Measurements from ENCODE around the gene ETS1. TPM values are rescaled to one million over a fixed set of nuclear protein-coding genes. Genes with fewer than 3 reads are reported as not detected.

The ETS1 gene
- total RNA-seq, 1 donor from 2014 or later: 0.54 TPM

DNA sequence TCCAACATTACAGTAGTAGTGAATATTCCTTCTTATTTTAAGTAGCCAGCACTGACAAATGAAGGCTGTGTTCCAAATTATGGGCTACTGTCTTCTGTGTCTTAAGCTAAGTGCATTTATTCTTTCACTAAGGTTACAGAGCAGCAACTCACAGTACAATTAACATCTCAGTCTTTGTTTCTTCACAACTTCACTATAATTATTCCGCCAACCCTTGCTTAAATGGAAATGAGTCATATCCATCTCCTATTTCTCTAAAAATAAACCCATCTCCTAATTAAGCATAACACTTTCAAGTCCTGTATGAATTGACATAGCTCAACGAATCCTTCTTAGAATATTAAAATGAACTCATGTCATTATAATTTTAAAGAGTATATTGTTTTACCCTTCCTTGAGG is 6.7 kb downstream of the ETS1 start:
- Histone ChIP-seq H3K27me3 (peaks cover 24% of the 10 kb centered on the region), H3K4me3 (no peak overlapping the region), H3K27ac (no peak overlapping the region), H3K4me1 (peaks cover 18% of the 10 kb centered on the region), H4K20me1 (ENCODE audit: low read depth) (no peaks in the 10 kb centered on the region), H3F3A (ENCODE audit: low read depth) (peaks cover 3% of the 10 kb centered on the region), H3K9ac (no peak overlapping the region), H3K36me3 (no peaks in the 10 kb centered on the region), H3K9me3 (ENCODE audit: low read depth) (no peaks in the 10 kb centered on the region), H3K79me2 (ENCODE audit: low read depth) (no peaks in the 10 kb centered on the region), H2AFZ (replicated peaks) (no peak overlapping the region), H3K4me2 (no peak overlapping the region)
- Mint-ChIP-seq H3K27ac (no peak overlapping the region), H3K4me1 (peaks cover 16% of the 10 kb centered on the region), H3K27me3 (ENCODE audit: insufficient read depth, low read depth) (peaks cover 13% of the 10 kb centered on the region), H3K36me3 (no peaks in the 10 kb centered on the region), H3K9me3 (peaks cover 2% of the 10 kb centered on the region), H3K4me3 (no peak overlapping the region)
- DNase-seq (ENCODE audit: low spot score): no peak
- TF ChIP-seq EZH2phosphoT487 (IDR thresholded peaks at IDR 0.05) (no peak), EZH2 (IDR thresholded peaks at IDR 0.05) (no peak)
- TF ChIP-seq, protein P1, sequence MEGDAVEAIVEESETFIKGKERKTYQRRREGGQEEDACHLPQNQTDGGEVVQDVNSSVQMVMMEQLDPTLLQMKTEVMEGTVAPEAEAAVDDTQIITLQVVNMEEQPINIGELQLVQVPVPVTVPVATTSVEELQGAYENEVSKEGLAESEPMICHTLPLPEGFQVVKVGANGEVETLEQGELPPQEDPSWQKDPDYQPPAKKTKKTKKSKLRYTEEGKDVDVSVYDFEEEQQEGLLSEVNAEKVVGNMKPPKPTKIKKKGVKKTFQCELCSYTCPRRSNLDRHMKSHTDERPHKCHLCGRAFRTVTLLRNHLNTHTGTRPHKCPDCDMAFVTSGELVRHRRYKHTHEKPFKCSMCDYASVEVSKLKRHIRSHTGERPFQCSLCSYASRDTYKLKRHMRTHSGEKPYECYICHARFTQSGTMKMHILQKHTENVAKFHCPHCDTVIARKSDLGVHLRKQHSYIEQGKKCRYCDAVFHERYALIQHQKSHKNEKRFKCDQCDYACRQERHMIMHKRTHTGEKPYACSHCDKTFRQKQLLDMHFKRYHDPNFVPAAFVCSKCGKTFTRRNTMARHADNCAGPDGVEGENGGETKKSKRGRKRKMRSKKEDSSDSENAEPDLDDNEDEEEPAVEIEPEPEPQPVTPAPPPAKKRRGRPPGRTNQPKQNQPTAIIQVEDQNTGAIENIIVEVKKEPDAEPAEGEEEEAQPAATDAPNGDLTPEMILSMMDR (IDR thresholded peaks at IDR 0.05): no peak

DNA sequence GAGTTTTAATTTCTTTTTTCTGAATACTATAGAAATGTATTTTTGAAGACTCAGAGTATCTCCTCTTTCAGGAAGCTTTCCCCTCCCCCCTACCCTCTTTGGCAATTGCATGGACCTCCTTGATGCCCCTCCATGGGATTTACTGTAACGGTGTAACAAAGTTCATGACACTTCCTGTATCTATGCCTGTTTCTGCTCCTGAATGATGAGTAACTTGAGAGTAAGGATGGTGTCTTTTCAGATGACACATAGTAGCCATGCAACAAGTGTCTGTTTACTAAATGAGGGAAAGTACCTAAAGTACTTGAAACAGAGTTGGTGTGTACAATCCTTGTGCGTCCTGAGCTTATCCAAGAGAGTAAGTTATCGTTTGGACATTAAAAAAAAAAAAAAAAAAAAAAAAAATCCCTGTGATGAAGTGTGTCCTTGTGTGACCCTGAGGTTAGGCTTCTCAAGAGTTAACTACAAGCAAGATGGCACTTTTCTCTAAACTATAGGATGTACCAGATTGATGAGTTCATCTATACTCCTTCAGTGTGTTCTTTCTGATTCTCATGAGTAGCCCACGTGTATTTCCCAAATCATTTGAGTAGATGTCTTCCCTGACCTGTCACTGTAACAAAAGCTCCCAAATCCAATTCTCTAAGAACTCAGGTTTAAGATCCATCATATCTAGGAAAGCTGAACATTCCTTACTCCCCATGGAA is 7.4 kb downstream of the ETS1 start:
- no peak overlapping the region for H3K27ac ChIP-seq
- Mint-ChIP-seq H3K4me1 (peaks cover 15% of the 10 kb centered on the region), H3K36me3 (no peaks in the 10 kb centered on the region), H3K27me3 (ENCODE audit: insufficient read depth, low read depth) (peaks cover 8% of the 10 kb centered on the region), H3K4me3 (no peak overlapping the region), H3K27ac (no peak overlapping the region), H3K9me3 (peaks cover 3% of the 10 kb centered on the region)
- no peaks in the 10 kb centered on the region for H4K20me1 ChIP-seq (ENCODE audit: low read depth)
- peaks cover 18% of the 10 kb centered on the region for H3K27me3 ChIP-seq
- TF ChIP-seq EZH2phosphoT487 (IDR thresholded peaks at IDR 0.05) (no peak), EZH2 (IDR thresholded peaks at IDR 0.05) (no peak)
- TF ChIP-seq, protein P1 (IDR thresholded peaks at IDR 0.05): no peak
- no peaks in the 10 kb centered on the region for H3K79me2 ChIP-seq (ENCODE audit: low read depth)
- no peak overlapping the region for H3K4me2 ChIP-seq
- H3K36me3 ChIP-seq: no peaks in the 10 kb centered on the region
- no peak overlapping the region for H3K4me3 ChIP-seq
- no peak for DNase-seq (ENCODE audit: low spot score)
- no peak overlapping the region for H2AFZ ChIP-seq (replicated peaks)
- no peaks in the 10 kb centered on the region for H3K9me3 ChIP-seq (ENCODE audit: low read depth)
- H3K4me1 ChIP-seq: peaks cover 18% of the 10 kb centered on the region
- H3K9ac ChIP-seq: no peak overlapping the region
- H3F3A ChIP-seq (ENCODE audit: low read depth): no peaks in the 10 kb centered on the region

DNA sequence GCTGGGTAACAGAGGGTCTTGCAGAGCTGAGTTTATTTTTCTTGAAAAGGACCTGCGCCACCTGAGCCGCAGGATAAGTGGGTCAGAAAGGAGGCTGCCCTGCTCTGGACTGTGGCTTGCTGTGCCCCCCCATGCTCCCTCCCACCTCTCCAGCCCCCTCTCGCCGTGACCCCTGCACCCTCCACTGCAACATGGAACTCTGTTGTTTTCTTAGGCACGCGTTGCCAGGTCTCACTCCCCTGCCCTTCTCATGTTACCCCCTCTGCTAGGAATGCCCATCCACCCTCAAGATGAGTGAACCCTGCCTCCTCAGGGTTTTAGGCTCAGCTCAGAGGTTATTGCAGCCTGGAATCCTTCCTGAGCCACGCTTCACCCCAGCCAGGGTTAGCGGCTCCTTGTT is 10.8 kb downstream of the ETS1 start:
- no peak overlapping the region for H3K9ac ChIP-seq
- Mint-ChIP-seq H3K9me3 (peaks cover 4% of the 10 kb centered on the region), H3K27me3 (ENCODE audit: insufficient read depth, low read depth) (peaks cover 2% of the 10 kb centered on the region), H3K36me3 (no peaks in the 10 kb centered on the region), H3K27ac (no peak overlapping the region), H3K4me1 (peaks cover 1% of the 10 kb centered on the region), H3K4me3 (no peak overlapping the region)
- H3K4me1 ChIP-seq: peaks cover 11% of the 10 kb centered on the region
- peak; percentile 17 for DNase-seq (ENCODE audit: low spot score)
- no peak overlapping the region for H3K4me2 ChIP-seq
- H3K79me2 ChIP-seq (ENCODE audit: low read depth): no peaks in the 10 kb centered on the region
- no peaks in the 10 kb centered on the region for H4K20me1 ChIP-seq (ENCODE audit: low read depth)
- H3K4me3 ChIP-seq: no peak overlapping the region
- H3K9me3 ChIP-seq (ENCODE audit: low read depth): no peaks in the 10 kb centered on the region
- H3K36me3 ChIP-seq: no peaks in the 10 kb centered on the region
- H3K27me3 ChIP-seq: no peaks in the 10 kb centered on the region
- TF ChIP-seq, protein P1 (IDR thresholded peaks at IDR 0.05): no peak
- TF ChIP-seq EZH2phosphoT487 (IDR thresholded peaks at IDR 0.05): no peak
- TF ChIP-seq EZH2 (IDR thresholded peaks at IDR 0.05): no peak
- H3F3A ChIP-seq (ENCODE audit: low read depth): no peaks in the 10 kb centered on the region
- no peak overlapping the region for H3K27ac ChIP-seq
- H2AFZ ChIP-seq (replicated peaks): peak overlapping the region; percentile 48
